H9 (cell line): ENCODE data around the gene CREB5. TPM values are rescaled to one million over a fixed set of nuclear protein-coding genes. Genes with fewer than 3 reads are reported as not detected.

Experiments
- DNase-seq: peaks from one replicate; pipeline ENCODE4 v3.0.0-alpha.2; 2017
- H2AFZ ChIP-seq: one replicate; pipeline ENCODE4 v1.6.1; 2013; ENCODE audit warnings: mild to moderate bottlenecking, low read length, control low read depth, moderate library complexity
- H2AK5ac ChIP-seq: 2 replicates; pipeline ENCODE4 v1.6.1; 2013; ENCODE audit warnings: low read length, control low read depth, mixed read lengths; ENCODE audit not compliant: insufficient read length
- H2BK120ac ChIP-seq: one replicate; pipeline ENCODE4 v1.6.1; 2013; ENCODE audit warnings: low read depth, mild to moderate bottlenecking, low read length, control low read depth, inconsistent platforms; ENCODE audit not compliant: poor library complexity, severe bottlenecking
- H2BK12ac ChIP-seq: 2 replicates; pipeline ENCODE4 v1.6.1; 2013; ENCODE audit warnings: low read length, control low read depth, mixed read lengths, low read depth; ENCODE audit not compliant: insufficient read length
- H2BK15ac ChIP-seq: 2 replicates; pipeline ENCODE4 v1.6.1; 2013; ENCODE audit warnings: low read depth, low read length, control low read depth
- H2BK20ac ChIP-seq: one replicate; pipeline ENCODE4 v1.6.1; 2013; ENCODE audit warnings: low read depth, mild to moderate bottlenecking, low read length, control low read depth, inconsistent platforms; ENCODE audit not compliant: poor library complexity, severe bottlenecking
- H2BK5ac ChIP-seq: 2 replicates; pipeline ENCODE4 v1.6.1; 2013; ENCODE audit warnings: low read length, control low read depth, mixed read lengths; ENCODE audit not compliant: insufficient read length
- H3K14ac ChIP-seq: 2 replicates; pipeline ENCODE4 v1.6.1; 2013; ENCODE audit warnings: low read length, control low read depth; ENCODE audit not compliant: insufficient read depth
- H3K18ac ChIP-seq: 2 replicates; pipeline ENCODE4 v1.6.1; 2013; ENCODE audit warnings: low read depth, mild to moderate bottlenecking, mixed read lengths, low read length, control low read depth; ENCODE audit not compliant: insufficient read length
- H3K23ac ChIP-seq: 2 replicates; pipeline ENCODE4 v1.6.1; 2013; ENCODE audit warnings: low read length, control low read depth, mixed read lengths, low read depth; ENCODE audit not compliant: insufficient read length
- H3K23me2 ChIP-seq: 2 replicates; pipeline ENCODE4 v1.6.1; 2013; ENCODE audit warnings: low read depth, mild to moderate bottlenecking, mixed read lengths, low read length, control low read depth; ENCODE audit not compliant: insufficient read length, poor library complexity, severe bottlenecking
- H3K27ac ChIP-seq: 2 replicates; pipeline ENCODE4 v1.5.1; 2013; ENCODE audit warnings: low read length, control low read depth, mixed read lengths, low read depth; ENCODE audit not compliant: insufficient read length
- H3K27me3 ChIP-seq: 2 replicates; pipeline ENCODE4 v1.6.1; 2013; ENCODE audit warnings: low read length, control low read depth, inconsistent platforms; ENCODE audit not compliant: insufficient read depth
- H3K4ac ChIP-seq: 2 replicates; pipeline ENCODE4 v1.6.1; 2013; ENCODE audit warnings: low read depth, mild to moderate bottlenecking, control low read depth, inconsistent platforms, low read length, moderate library complexity
- H3K4me1 ChIP-seq: 2 replicates; pipeline ENCODE4 v1.6.1; 2013; ENCODE audit warnings: low read length, control low read depth, inconsistent platforms; ENCODE audit not compliant: insufficient read depth
- H3K4me2 ChIP-seq: 2 replicates; pipeline ENCODE4 v1.6.1; 2013; ENCODE audit warnings: low read length, control low read depth, mixed read lengths; ENCODE audit not compliant: insufficient read length, insufficient read depth
- H3K56ac ChIP-seq: 2 replicates; pipeline ENCODE4 v1.6.1; 2013; ENCODE audit warnings: low read depth, mild to moderate bottlenecking, mixed read lengths, low read length, control low read depth; ENCODE audit not compliant: insufficient read length
- H3K79me1 ChIP-seq: 2 replicates; pipeline ENCODE4 v1.6.1; 2013; ENCODE audit warnings: low read depth, mild to moderate bottlenecking, moderate library complexity, low read length, control low read depth, inconsistent platforms; ENCODE audit not compliant: insufficient read depth, poor library complexity, severe bottlenecking
- H3K79me2 ChIP-seq: 2 replicates; pipeline ENCODE4 v1.6.1; 2013; ENCODE audit warnings: low read length, control low read depth, inconsistent platforms; ENCODE audit not compliant: insufficient read depth
- H3K9ac ChIP-seq: 2 replicates; pipeline ENCODE4 v1.6.1; 2013; ENCODE audit warnings: low read length, control low read depth, mixed read lengths; ENCODE audit not compliant: insufficient read length; ENCODE audit errors: extremely low read depth
- H3K9me3 ChIP-seq: one replicate; pipeline ENCODE4 v1.6.1; 2013; ENCODE audit warnings: low read depth, low read length, inconsistent platforms; ENCODE audit not compliant: control insufficient read depth
- H3T11ph ChIP-seq: one replicate; pipeline ENCODE4 v1.6.1; 2013; ENCODE audit warnings: mild to moderate bottlenecking, low read length, control low read depth, inconsistent platforms
- H4K20me1 ChIP-seq: one replicate; pipeline ENCODE4 v1.6.1; 2013; ENCODE audit not compliant: control insufficient read depth, insufficient read length, insufficient read depth
- H4K5ac ChIP-seq: 2 replicates; pipeline ENCODE4 v1.6.1; 2013; ENCODE audit warnings: low read depth, mild to moderate bottlenecking, mixed read lengths, low read length, control low read depth; ENCODE audit not compliant: insufficient read length
- H4K8ac ChIP-seq: replicated peaks from 2 replicates; pipeline ENCODE4 v1.6.1; 2013; ENCODE audit warnings: low read length, control low read depth, mixed read lengths, low read depth; ENCODE audit not compliant: insufficient read length
- H4K91ac ChIP-seq: 2 replicates; pipeline ENCODE4 v1.6.1; 2013; ENCODE audit warnings: low read depth, mild to moderate bottlenecking, moderate library complexity, mixed read lengths, low read length, control low read depth; ENCODE audit not compliant: insufficient read length
- H3K27ac Mint-ChIP-seq, 3 experiments: 2 replicates in 2 of 3; 3 replicates in 1 of 3; pipeline ENCODE4 v1.8.0; 2020 to 2021; ENCODE audit warnings: mixed read lengths in 3 of 3, mild to moderate bottlenecking in 1 of 3, moderate library complexity in 1 of 3
- H3K27me3 Mint-ChIP-seq: 2 replicates; pipeline ENCODE4 v1.8.0; 2021; ENCODE audit warnings: low read depth, mild to moderate bottlenecking, moderate library complexity, mixed read lengths
- H3K36me3 Mint-ChIP-seq, 3 experiments: 2 replicates in 2 of 3; 3 replicates in 1 of 3; pipeline ENCODE4 v1.8.0; 2020 to 2021; ENCODE audit warnings: low read depth in 3 of 3, mixed read lengths in 3 of 3; ENCODE audit not compliant: insufficient read depth in 1 of 3
- H3K4me1 Mint-ChIP-seq, 2 experiments: 2 replicates each; pipeline ENCODE4 v1.8.0; 2020; ENCODE audit warnings: mixed read lengths in 2 of 2
- H3K4me3 Mint-ChIP-seq, 2 experiments: 2 replicates in 1 of 2; 3 replicates in 1 of 2; pipeline ENCODE4 v1.8.0; 2020 to 2021; ENCODE audit warnings: mild to moderate bottlenecking in 2 of 2, mixed read lengths in 2 of 2, moderate library complexity in 1 of 2
- H3K9me3 Mint-ChIP-seq, 2 experiments: 2 replicates in 1 of 2; 3 replicates in 1 of 2; pipeline ENCODE4 v1.8.0; 2020; ENCODE audit warnings: mild to moderate bottlenecking in 2 of 2, mixed read lengths in 2 of 2, moderate library complexity in 1 of 2
- CTCF ChIP-seq: fragments of 200-600 bp; sonication (generic); conservative IDR thresholded peaks from 3 replicates; pipeline ENCODE4 v1.8.0; 2021; ENCODE audit warnings: antibody characterized with exemption, mild to moderate bottlenecking
- WGBS: extraction: QIAGEN DNeasy Blood & Tissue Kit; methylation state at CpG from one replicate; pipeline ENCODE4 v1.1.7; 2013; ENCODE audit warnings: missing lambda C conversion rate, low lambda C conversion rate, mixed read lengths; ENCODE audit not compliant: insufficient read length; ENCODE audit errors: extremely low coverage; 5-methylcytosine and 5-hydroxymethylcytosine counted together
- total RNA-seq: library from RNA; stranded (reverse); gene quantifications from 2 replicates; pipeline ENCODE4 v1.2.1, GENCODE V29; 2021

CREB5 gene
- total RNA-seq, 1 experiment from 2014 or later, result 4.0 TPM

- Histone ChIP-seq H4K20me1 (no peaks in the 10 kb centered on the region), H3K4me1 (no peaks in the 10 kb centered on the region), H3K23me2 (no peaks in the 10 kb centered on the region), H4K5ac (no peak overlapping the region), H3K18ac (no peak overlapping the region), H2BK120ac (no peak overlapping the region), H3K9me3 (no peaks in the 10 kb centered on the region), H3K9ac (no peak overlapping the region), H2BK20ac (no peak overlapping the region), H3K79me1 (no peaks in the 10 kb centered on the region), H3K14ac (no peak overlapping the region), H4K91ac (no peak overlapping the region), H2BK12ac (no peak overlapping the region), H3K27ac (no peak overlapping the region), H2BK15ac (no peak overlapping the region), H3K56ac (no peak overlapping the region), H3T11ph (no peak overlapping the region), H3K27me3 (no peaks in the 10 kb centered on the region), H3K4ac (no peak overlapping the region), H3K23ac (no peak overlapping the region), H3K4me2 (no peak overlapping the region), H4K8ac (no peak overlapping the region), H2AK5ac (no peak overlapping the region), H3K79me2 (no peaks in the 10 kb centered on the region), H2AFZ (no peak overlapping the region), H2BK5ac (no peak overlapping the region)
- no peak for TF ChIP-seq CTCF
- no CpG with 5 or more reads among the region's 2 CpGs for WGBS
- Mint-ChIP-seq H3K4me1 (peaks cover 7 to 9% of the 10 kb centered on the region in 2 experiments), H3K27ac (peak overlapping the region in 1 of 3 experiments; percentile 81; a peak in 1 of 7 replicates), H3K4me3 (no peak overlapping the region), H3K27me3 (no peaks in the 10 kb centered on the region), H3K9me3 (no peaks in the 10 kb centered on the region), H3K36me3 (peaks cover 0 to 2% (median 0%) of the 10 kb centered on the region in 3 experiments; a peak in 2 of 7 replicates)
- DNase-seq, result no peak
These were observed 306.2 kb downstream of the CREB5 start for GRCh38 chr7:28718545-28718944.
